ENCODE measurements around the gene GYPC.
"Not testable (repeated sequence)": the region's sequence is repeated elsewhere in the genome, so short reads cannot be mapped to it uniquely, and the experiment has no call there.

The GYPC gene

DNA sequence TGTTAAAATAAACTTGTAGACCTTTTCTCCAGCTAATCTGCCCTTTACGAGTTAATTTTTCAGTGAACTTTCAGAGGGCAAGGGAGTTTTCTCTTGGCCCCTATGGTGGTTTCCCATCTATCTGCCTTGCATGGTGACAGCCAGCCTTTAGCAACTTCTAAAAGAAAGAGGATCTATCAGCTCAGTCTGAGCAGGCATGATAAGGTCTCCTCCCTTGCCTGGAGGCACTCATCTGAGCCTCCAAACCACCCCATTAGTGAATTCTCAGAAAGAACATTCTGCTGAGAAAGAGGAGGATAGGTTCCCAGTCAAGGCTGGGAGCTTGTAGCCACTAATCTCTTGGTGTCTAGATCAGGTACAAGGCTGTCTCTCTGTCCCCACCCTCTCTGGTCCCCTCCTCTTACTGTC, 10.7 kb upstream of the GYPC start:
- Histone ChIP-seq H4K20me1 (ENCODE audit: insufficient read depth) (no peaks in the 10 kb centered on the region), H3K79me2 (ENCODE audit: insufficient read depth, low read depth) (no peaks in the 10 kb centered on the region), H3K4me1 (ENCODE audit: low read depth, poor library complexity, severe bottlenecking) (no peaks in the 10 kb centered on the region), H3K36me3 (ENCODE audit: insufficient read depth) (no peaks in the 10 kb centered on the region), H3K9ac (no peak overlapping the region), H3K4me3 (IDR thresholded peaks at IDR 0.05; ENCODE audit: insufficient read depth, low read depth, low read length) (no peak overlapping the region), H3K27ac (no peak overlapping the region), H2AFZ (ENCODE audit: low read depth) (no peak overlapping the region), H3K27me3 (ENCODE audit: insufficient read depth, low read depth) (no peaks in the 10 kb centered on the region), H3K4me2 (no peak overlapping the region)
- TF ChIP-seq, protein P1, sequence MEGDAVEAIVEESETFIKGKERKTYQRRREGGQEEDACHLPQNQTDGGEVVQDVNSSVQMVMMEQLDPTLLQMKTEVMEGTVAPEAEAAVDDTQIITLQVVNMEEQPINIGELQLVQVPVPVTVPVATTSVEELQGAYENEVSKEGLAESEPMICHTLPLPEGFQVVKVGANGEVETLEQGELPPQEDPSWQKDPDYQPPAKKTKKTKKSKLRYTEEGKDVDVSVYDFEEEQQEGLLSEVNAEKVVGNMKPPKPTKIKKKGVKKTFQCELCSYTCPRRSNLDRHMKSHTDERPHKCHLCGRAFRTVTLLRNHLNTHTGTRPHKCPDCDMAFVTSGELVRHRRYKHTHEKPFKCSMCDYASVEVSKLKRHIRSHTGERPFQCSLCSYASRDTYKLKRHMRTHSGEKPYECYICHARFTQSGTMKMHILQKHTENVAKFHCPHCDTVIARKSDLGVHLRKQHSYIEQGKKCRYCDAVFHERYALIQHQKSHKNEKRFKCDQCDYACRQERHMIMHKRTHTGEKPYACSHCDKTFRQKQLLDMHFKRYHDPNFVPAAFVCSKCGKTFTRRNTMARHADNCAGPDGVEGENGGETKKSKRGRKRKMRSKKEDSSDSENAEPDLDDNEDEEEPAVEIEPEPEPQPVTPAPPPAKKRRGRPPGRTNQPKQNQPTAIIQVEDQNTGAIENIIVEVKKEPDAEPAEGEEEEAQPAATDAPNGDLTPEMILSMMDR (conservative IDR thresholded peaks at IDR 0.05; ENCODE audit: low read depth, low read length) = no peak

DNA sequence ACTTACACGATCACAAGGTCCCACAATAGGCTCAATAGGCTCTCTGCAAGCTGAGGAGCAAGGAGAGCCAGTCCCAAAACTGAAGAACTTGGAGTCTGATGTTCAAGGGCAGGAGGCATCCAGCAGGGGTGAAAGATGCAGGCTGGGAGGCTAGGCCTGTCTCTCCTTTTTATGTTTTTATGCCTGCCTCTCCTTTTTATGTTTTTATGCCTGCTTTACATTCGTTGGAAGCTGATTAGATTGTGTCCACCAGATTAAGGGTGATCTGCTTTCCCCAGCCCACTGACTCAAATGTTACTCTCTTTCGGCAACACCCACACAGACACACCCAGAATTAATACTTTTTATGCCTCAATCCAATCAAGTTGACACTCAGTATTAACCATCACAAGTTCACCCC, 9.9 kb upstream of the GYPC start:
- TF ChIP-seq, protein P1 (conservative IDR thresholded peaks at IDR 0.05; ENCODE audit: low read depth, low read length) = no peak
- Histone ChIP-seq H3K4me2 (no peak overlapping the region), H3K79me2 (ENCODE audit: insufficient read depth, low read depth) (no peaks in the 10 kb centered on the region), H3K4me1 (ENCODE audit: low read depth, poor library complexity, severe bottlenecking) (no peaks in the 10 kb centered on the region), H3K9ac (no peak overlapping the region), H3K27ac (no peak overlapping the region), H3K4me3 (IDR thresholded peaks at IDR 0.05; ENCODE audit: insufficient read depth, low read depth, low read length) (no peak overlapping the region), H4K20me1 (ENCODE audit: insufficient read depth) (no peaks in the 10 kb centered on the region), H3K27me3 (ENCODE audit: insufficient read depth, low read depth) (no peaks in the 10 kb centered on the region), H2AFZ (ENCODE audit: low read depth) (no peak overlapping the region), H3K36me3 (ENCODE audit: insufficient read depth) (no peaks in the 10 kb centered on the region)

GRCh38 chr2:126647714-126648344, 8.1 kb upstream of the GYPC start:
- H3K4me3 ChIP-seq (IDR thresholded peaks at IDR 0.05; ENCODE audit: insufficient read depth, low read depth, low read length); H2AFZ ChIP-seq (ENCODE audit: low read depth); H3K79me2 ChIP-seq (ENCODE audit: insufficient read depth, low read depth); H4K20me1 ChIP-seq (ENCODE audit: insufficient read depth); H3K27me3 ChIP-seq (ENCODE audit: insufficient read depth, low read depth); H3K9ac ChIP-seq; H3K36me3 ChIP-seq (ENCODE audit: insufficient read depth); H3K27ac ChIP-seq; H3K4me1 ChIP-seq (ENCODE audit: low read depth, poor library complexity, severe bottlenecking); H3K4me2 ChIP-seq: not testable (repeated sequence)

DNA sequence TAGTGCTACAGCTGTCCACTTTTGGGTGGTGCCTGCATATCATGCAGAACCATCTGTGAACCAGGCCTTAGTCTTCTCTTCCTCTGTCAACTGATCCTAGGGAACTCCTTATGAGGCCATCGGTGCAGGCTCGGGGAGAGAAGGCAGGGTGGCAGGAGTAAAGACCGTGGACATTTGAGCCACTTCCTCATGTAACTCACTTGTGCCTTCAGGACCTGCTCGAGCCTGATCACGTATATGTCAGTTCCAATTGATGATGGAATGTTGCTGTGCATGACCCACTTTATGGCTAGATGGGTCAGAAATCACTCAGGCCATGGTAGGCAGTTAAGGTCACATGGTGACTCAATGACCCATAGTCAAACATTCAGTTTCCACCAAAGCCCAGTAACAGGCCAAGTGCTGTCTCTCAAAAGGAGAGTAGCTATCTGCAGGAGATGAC, 7.6 kb upstream of the GYPC start:
- not testable (repeated sequence) for H3K4me3 ChIP-seq (IDR thresholded peaks at IDR 0.05; ENCODE audit: insufficient read depth, low read depth, low read length); H3K27me3 ChIP-seq (ENCODE audit: insufficient read depth, low read depth); H3K4me1 ChIP-seq (ENCODE audit: low read depth, poor library complexity, severe bottlenecking); H3K36me3 ChIP-seq (ENCODE audit: insufficient read depth); H3K9ac ChIP-seq; H2AFZ ChIP-seq (ENCODE audit: low read depth); H3K27ac ChIP-seq; H4K20me1 ChIP-seq (ENCODE audit: insufficient read depth); H3K79me2 ChIP-seq (ENCODE audit: insufficient read depth, low read depth); H3K4me2 ChIP-seq

- Histone ChIP-seq H3K4me1 (ENCODE audit: low read depth, poor library complexity, severe bottlenecking) (no peaks in the 10 kb centered on the region), H3K4me3 (IDR thresholded peaks at IDR 0.05; ENCODE audit: insufficient read depth, low read depth, low read length) (no peak overlapping the region), H3K36me3 (ENCODE audit: insufficient read depth) (no peaks in the 10 kb centered on the region), H3K27ac (no peak overlapping the region), H4K20me1 (ENCODE audit: insufficient read depth) (no peaks in the 10 kb centered on the region), H2AFZ (ENCODE audit: low read depth) (no peak overlapping the region), H3K79me2 (ENCODE audit: insufficient read depth, low read depth) (no peaks in the 10 kb centered on the region), H3K9ac (no peak overlapping the region), H3K4me2 (no peak overlapping the region), H3K27me3 (ENCODE audit: insufficient read depth, low read depth) (no peaks in the 10 kb centered on the region)
- TF ChIP-seq, protein P1 (conservative IDR thresholded peaks at IDR 0.05; ENCODE audit: low read depth, low read length) = no peak
Measured at GRCh38 chr2:126649101-126649500, 6.9 kb upstream of the GYPC start.
